ENCODE results near the gene ZMYND8.

DNA sequence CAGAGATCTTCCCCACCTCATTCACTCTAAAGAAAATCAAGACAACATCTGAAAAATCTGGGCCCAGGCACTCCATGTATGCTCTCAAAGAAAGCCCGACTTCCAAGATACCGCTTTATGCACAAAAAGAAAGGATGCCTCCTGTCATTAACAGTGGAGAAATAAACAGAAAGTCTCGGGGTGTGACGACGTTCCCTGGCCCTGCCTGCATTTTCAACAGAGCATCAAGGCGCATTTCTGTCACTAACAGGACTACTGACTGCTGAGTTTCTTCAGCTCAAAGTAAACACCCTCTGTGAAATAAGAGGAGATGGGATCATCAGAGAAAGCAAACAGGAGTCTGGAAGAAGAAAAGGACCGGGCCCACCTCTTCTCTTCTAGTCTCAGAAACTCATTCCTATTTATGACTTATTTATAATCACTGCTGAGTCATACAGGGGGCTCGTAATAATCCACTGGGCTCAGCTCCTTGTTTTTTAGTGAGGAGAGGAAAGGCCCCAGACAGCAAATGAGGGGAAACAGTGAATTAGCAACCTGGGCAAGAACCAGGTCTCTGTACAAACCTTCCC, 99.7 kb downstream of the ZMYND8 start:
- TF ChIP-seq, protein P1, sequence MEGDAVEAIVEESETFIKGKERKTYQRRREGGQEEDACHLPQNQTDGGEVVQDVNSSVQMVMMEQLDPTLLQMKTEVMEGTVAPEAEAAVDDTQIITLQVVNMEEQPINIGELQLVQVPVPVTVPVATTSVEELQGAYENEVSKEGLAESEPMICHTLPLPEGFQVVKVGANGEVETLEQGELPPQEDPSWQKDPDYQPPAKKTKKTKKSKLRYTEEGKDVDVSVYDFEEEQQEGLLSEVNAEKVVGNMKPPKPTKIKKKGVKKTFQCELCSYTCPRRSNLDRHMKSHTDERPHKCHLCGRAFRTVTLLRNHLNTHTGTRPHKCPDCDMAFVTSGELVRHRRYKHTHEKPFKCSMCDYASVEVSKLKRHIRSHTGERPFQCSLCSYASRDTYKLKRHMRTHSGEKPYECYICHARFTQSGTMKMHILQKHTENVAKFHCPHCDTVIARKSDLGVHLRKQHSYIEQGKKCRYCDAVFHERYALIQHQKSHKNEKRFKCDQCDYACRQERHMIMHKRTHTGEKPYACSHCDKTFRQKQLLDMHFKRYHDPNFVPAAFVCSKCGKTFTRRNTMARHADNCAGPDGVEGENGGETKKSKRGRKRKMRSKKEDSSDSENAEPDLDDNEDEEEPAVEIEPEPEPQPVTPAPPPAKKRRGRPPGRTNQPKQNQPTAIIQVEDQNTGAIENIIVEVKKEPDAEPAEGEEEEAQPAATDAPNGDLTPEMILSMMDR (IDR thresholded peaks at IDR 0.05; ENCODE audit: low read length) = no peak
- TF ChIP-seq EZH2 (IDR thresholded peaks at IDR 0.05; ENCODE audit: borderline replicate concordance, low read length) = no peak

All from OCI-LY1 (cell line).